ENCODE results near the gene FGF11.

DNA sequence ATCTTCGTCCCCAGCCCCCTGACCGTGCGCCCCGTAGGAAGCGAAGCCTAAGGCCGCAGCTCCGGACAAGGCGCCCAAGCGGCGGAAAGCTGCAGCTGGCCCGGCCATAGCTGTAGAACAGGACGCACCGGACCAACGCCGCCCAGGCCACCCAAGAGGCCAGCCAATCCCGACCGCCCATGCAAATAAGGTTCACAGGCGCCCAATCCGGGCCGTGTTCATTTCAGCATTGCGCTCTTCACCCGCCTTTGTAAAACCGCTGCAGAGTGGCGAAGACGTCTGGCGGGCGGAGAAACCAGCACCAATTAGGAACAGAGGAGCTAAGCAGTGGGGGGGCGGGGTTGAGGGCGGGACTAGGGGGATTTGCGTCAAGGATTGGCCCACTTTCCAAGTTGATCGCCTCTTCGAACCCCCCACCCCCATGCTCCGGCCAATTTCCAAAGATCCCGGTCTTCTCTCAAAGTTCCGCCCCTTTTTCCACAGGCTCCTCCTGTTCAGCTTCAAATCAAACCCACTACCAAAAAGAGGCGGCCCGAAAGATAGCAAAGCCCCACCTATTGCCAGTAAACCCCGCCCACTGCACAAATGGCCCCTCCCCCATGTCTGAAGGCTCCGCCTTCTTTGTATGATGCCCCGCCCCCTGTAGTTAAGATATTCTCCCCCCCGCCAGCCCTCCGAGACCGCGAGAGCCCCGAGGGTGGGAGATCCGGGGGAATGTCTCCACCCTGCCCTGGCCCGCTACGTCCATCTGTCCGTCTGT is 35.2 kb upstream of the FGF11 start, which contains the start of gene TMEM256:
- TF ChIP-seq EZH2 (IDR thresholded peaks at IDR 0.05; ENCODE audit: borderline replicate concordance, low read length) (no peak), CTCF (conservative IDR thresholded peaks at IDR 0.05 in 1 of 2, IDR thresholded peaks at IDR 0.05 in 1 of 2; ENCODE audit: extremely low read depth in 1 of 2, insufficient read depth in 1 of 2, low read depth in 1 of 2, low read length in 2 of 2) (no peak)
